OCI-LY1 (cell line): ENCODE data around the gene TNFAIP8.

Source experiments
- H2AFZ ChIP-seq: fragments of 200-600 bp; sonication (generic), shearing (Covaris generic); 2 replicates; pipeline ENCODE4 v1.6.0; 2014; ENCODE audit warnings: antibody characterized with exemption, mild to moderate bottlenecking, low read length
- H3F3A ChIP-seq: fragments of 200-600 bp; sonication (generic), shearing (Covaris generic); 2 replicates; pipeline ENCODE4 v1.6.0; 2014; ENCODE audit warnings: mild to moderate bottlenecking, antibody characterized with exemption, low read length, moderate library complexity; ENCODE audit not compliant: insufficient read depth
- H3K27ac ChIP-seq: fragments of 200-600 bp; sonication (generic); 2 replicates; pipeline ENCODE4 v1.5.1; 2014; ENCODE audit warnings: low read length, mixed run types, mild to moderate bottlenecking, low read depth; ENCODE audit not compliant: poor library complexity, severe bottlenecking
- H3K27me3 ChIP-seq: fragments of 200-600 bp; sonication (generic); 2 replicates; pipeline ENCODE4 v1.6.0; 2014; ENCODE audit warnings: antibody characterized with exemption, mild to moderate bottlenecking, low read length, moderate library complexity; ENCODE audit not compliant: insufficient read depth
- H3K36me3 ChIP-seq: fragments of 200-600 bp; sonication (generic); 2 replicates; pipeline ENCODE4 v1.6.1; 2014; ENCODE audit warnings: mild to moderate bottlenecking, antibody characterized with exemption, low read length, moderate library complexity, mixed read lengths; ENCODE audit not compliant: insufficient read depth
- H3K4me1 ChIP-seq: fragments of 200-600 bp; sonication (generic); 2 replicates; pipeline ENCODE4 v1.5.1; 2014; ENCODE audit warnings: mild to moderate bottlenecking, low read length, moderate library complexity; ENCODE audit not compliant: insufficient read depth, severe bottlenecking
- H3K4me2 ChIP-seq: fragments of 200-600 bp; sonication (generic), shearing (Covaris generic); 2 replicates; pipeline ENCODE4 v1.6.1; 2014; ENCODE audit warnings: low read length
- H3K4me3 ChIP-seq: fragments of 200-600 bp; sonication (generic); 2 replicates; pipeline ENCODE4 v1.5.1; 2014; ENCODE audit warnings: low read length, low read depth, mild to moderate bottlenecking, mixed read lengths; ENCODE audit not compliant: poor library complexity, severe bottlenecking
- H3K79me2 ChIP-seq: fragments of 200-600 bp; shearing (Covaris generic); 2 replicates; pipeline ENCODE4 v1.6.1; 2016; ENCODE audit warnings: mixed run types, low read length, mixed read lengths; ENCODE audit not compliant: insufficient read depth
- H3K9ac ChIP-seq: fragments of 200-600 bp; sonication (generic), shearing (Covaris generic); 2 replicates; pipeline ENCODE4 v1.6.1; 2014; ENCODE audit warnings: mild to moderate bottlenecking, low read length, mixed read lengths
- H3K9me2 ChIP-seq: fragments of 200-600 bp; sonication (generic), shearing (Covaris generic); 2 replicates; pipeline ENCODE4 v1.6.1; 2014; ENCODE audit warnings: low read depth, mild to moderate bottlenecking, low read length, mixed read lengths
- H3K9me3 ChIP-seq: fragments of 200-600 bp; shearing (Covaris generic); 2 replicates; pipeline ENCODE4 v1.6.1; 2014; ENCODE audit warnings: low read length, mixed read lengths
- H4K20me1 ChIP-seq: fragments of 200-600 bp; sonication (generic), shearing (Covaris generic); 2 replicates; pipeline ENCODE4 v1.6.0; 2016; ENCODE audit warnings: mild to moderate bottlenecking, low read length; ENCODE audit not compliant: insufficient read depth
- EZH2 ChIP-seq: fragments of 200-600 bp; sonication (generic), shearing (Covaris generic); IDR thresholded peaks from 2 replicates; pipeline ENCODE4 v1.8.0; 2017; ENCODE audit warnings: borderline replicate concordance, mixed run types, mild to moderate bottlenecking, antibody characterized with exemption, low read length, moderate library complexity, mixed read lengths
- TF ChIP-seq, protein P1 (sequence below): fragments of 200-600 bp; sonication (generic), shearing (Covaris generic); IDR thresholded peaks from 2 replicates; pipeline ENCODE4 v1.5.1; 2017; ENCODE audit warnings: mild to moderate bottlenecking, antibody characterized with exemption, low read length, moderate library complexity, mixed read lengths

Gene TNFAIP8

GRCh38 chr5:119353686-119354366, 2.0 kb upstream of the TNFAIP8 start:
- peaks cover 91% of the 10 kb centered on the region for H3K4me1 ChIP-seq
- no peaks in the 10 kb centered on the region for H3K27me3 ChIP-seq
- H3K36me3 ChIP-seq, result no peaks in the 10 kb centered on the region
- peak overlapping the region; percentile 97 for H3K27ac ChIP-seq
- H3K79me2 ChIP-seq, result peaks cover 78% of the 10 kb centered on the region
- TF ChIP-seq, protein P1, sequence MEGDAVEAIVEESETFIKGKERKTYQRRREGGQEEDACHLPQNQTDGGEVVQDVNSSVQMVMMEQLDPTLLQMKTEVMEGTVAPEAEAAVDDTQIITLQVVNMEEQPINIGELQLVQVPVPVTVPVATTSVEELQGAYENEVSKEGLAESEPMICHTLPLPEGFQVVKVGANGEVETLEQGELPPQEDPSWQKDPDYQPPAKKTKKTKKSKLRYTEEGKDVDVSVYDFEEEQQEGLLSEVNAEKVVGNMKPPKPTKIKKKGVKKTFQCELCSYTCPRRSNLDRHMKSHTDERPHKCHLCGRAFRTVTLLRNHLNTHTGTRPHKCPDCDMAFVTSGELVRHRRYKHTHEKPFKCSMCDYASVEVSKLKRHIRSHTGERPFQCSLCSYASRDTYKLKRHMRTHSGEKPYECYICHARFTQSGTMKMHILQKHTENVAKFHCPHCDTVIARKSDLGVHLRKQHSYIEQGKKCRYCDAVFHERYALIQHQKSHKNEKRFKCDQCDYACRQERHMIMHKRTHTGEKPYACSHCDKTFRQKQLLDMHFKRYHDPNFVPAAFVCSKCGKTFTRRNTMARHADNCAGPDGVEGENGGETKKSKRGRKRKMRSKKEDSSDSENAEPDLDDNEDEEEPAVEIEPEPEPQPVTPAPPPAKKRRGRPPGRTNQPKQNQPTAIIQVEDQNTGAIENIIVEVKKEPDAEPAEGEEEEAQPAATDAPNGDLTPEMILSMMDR, result no peak
- TF ChIP-seq EZH2, result no peak
- H3K9me3 ChIP-seq, result no peaks in the 10 kb centered on the region
- H3K4me3 ChIP-seq, result peak overlapping the region; percentile 80
- peak overlapping the region; percentile 87 for H3K9ac ChIP-seq
- no peaks in the 10 kb centered on the region for H4K20me1 ChIP-seq
- no peak overlapping the region for H2AFZ ChIP-seq
- H3K9me2 ChIP-seq, result no peaks in the 10 kb centered on the region
- peak overlapping the region; percentile 90 for H3K4me2 ChIP-seq
- H3F3A ChIP-seq, result 0 out of 2 replicates have a peak, but pooled peaks cover 6% of the 10 kb centered on the region

- Histone ChIP-seq H3K9ac (peak overlapping the region; percentile 87), H3K4me1 (peaks cover 91% of the 10 kb centered on the region), H3K9me3 (no peaks in the 10 kb centered on the region), H3K4me3 (peak overlapping the region; percentile 80), H3K27me3 (no peaks in the 10 kb centered on the region), H3K27ac (peak overlapping the region; percentile 97), H3F3A (0 out of 2 replicates have a peak, but pooled peaks cover 6% of the 10 kb centered on the region), H3K79me2 (peaks cover 79% of the 10 kb centered on the region), H4K20me1 (no peaks in the 10 kb centered on the region), H3K36me3 (no peaks in the 10 kb centered on the region), H3K4me2 (peak overlapping the region; percentile 90), H2AFZ (no peak overlapping the region), H3K9me2 (no peaks in the 10 kb centered on the region)
- TF ChIP-seq, protein P1, result no peak
- no peak for TF ChIP-seq EZH2
These were observed 1.1 kb upstream of the TNFAIP8 start for GRCh38 chr5:119354537-119355243.

- no peaks in the 10 kb centered on the region for H3K36me3 ChIP-seq
- peaks cover 91% of the 10 kb centered on the region for H3K4me1 ChIP-seq
- TF ChIP-seq, protein P1, result no peak
- no peak for TF ChIP-seq EZH2
- H4K20me1 ChIP-seq, result no peaks in the 10 kb centered on the region
- H3F3A ChIP-seq, result 0 out of 2 replicates have a peak, but pooled peaks cover 6% of the 10 kb centered on the region
- peak overlapping the region; percentile 87 for H3K9ac ChIP-seq
- peaks cover 79% of the 10 kb centered on the region for H3K79me2 ChIP-seq
- no peaks in the 10 kb centered on the region for H3K9me3 ChIP-seq
- peak overlapping the region; percentile 97 for H3K27ac ChIP-seq
- peak overlapping the region; percentile 90 for H3K4me2 ChIP-seq
- no peak overlapping the region for H2AFZ ChIP-seq
- H3K9me2 ChIP-seq, result no peaks in the 10 kb centered on the region
- peak overlapping the region; percentile 80 for H3K4me3 ChIP-seq
- no peaks in the 10 kb centered on the region for H3K27me3 ChIP-seq
These were observed 578 bp upstream of the TNFAIP8 start for GRCh38 chr5:119355244-119355638.
